Measurements from ENCODE around the gene RXFP4. TPM values are rescaled to one million over a fixed set of nuclear protein-coding genes. Genes with fewer than 3 reads are reported as not detected.

RXFP4 gene
- total RNA-seq, 2 experiments from 2014 or later, result 0.34 TPM; not detected in 1

- no peak for TF ChIP-seq CTCF (conservative IDR thresholded peaks at IDR 0.05; ENCODE audit: low read length)
- TF ChIP-seq EZH2phosphoT487 (IDR thresholded peaks at IDR 0.05; ENCODE audit: borderline replicate concordance, low read depth, low read length), result no peak
- ChIA-PET POLR2A (interaction anchor here (1.3 to 4.2 kb wide), 6 partner anchors 8 to 42 kb away, joined by 3 to 34 read pairs (median 11); partner anchors contain the start of gene KHDC4), CTCF (ENCODE audit: unreplicated experiment) (interaction anchor here (1.0 to 1.3 kb wide), 4 partner anchors 8 to 29 kb away, joined by 3 to 4 read pairs (median 4); no protein-coding TSS in a partner anchor)
- Histone ChIP-seq H3K27ac (ENCODE audit: low read depth, low read length, poor library complexity, severe bottlenecking) (peak overlapping the region; percentile 94), H3K4me1 (ENCODE audit: insufficient read depth, low read length, poor library complexity, severe bottlenecking) (peaks cover 68% of the 10 kb centered on the region), H3K4me3 (ENCODE audit: low read depth, low read length, poor library complexity, severe bottlenecking) (peak overlapping the region; percentile 85), H3K9me3 (ENCODE audit: low read length) (no peaks in the 10 kb centered on the region), H3K36me3 (ENCODE audit: insufficient read depth, low read length) (peaks cover 48% of the 10 kb centered on the region), H2AFZ (ENCODE audit: low read length) (no peak overlapping the region), H4K20me1 (ENCODE audit: insufficient read depth, low read length) (peaks cover 29% of the 10 kb centered on the region), H3K4me2 (ENCODE audit: low read length) (peak overlapping the region; percentile 94), H3K79me2 (ENCODE audit: insufficient read depth, low read depth, low read length) (peaks cover 96% of the 10 kb centered on the region), H3K9me2 (ENCODE audit: insufficient read depth, low read length) (no peaks in the 10 kb centered on the region)
- intact Hi-C loops (cut with micrococcal nuclease; ENCODE audit: unreplicated experiment), result no loop called here
- DNase-seq (ENCODE audit: low spot score), result no peak
- no TSS peak for BruUV-seq (replicated peaks)
These were observed 34.8 kb downstream of the RXFP4 start for GRCh38 chr1:155976062-155976912.

GRCh38 chr1:155976913-155977689 lies 35.7 kb downstream of the RXFP4 start:
- H4K20me1 ChIP-seq (ENCODE audit: insufficient read depth, low read length), result peaks cover 29% of the 10 kb centered on the region
- ChIA-PET CTCF (ENCODE audit: unreplicated experiment) (interaction anchor here (1.2 to 1.6 kb wide), 4 partner anchors 9 to 33 kb away, joined by 3 to 8 read pairs (median 4); no protein-coding TSS in a partner anchor), POLR2A (interaction anchor here (0.9 to 4.2 kb wide), 9 partner anchors 9 to 179 kb away, joined by 3 to 34 read pairs (median 8); partner anchors contain the start of gene KHDC4)
- peaks cover 45% of the 10 kb centered on the region for H3K36me3 ChIP-seq (ENCODE audit: insufficient read depth, low read length)
- H3K9me2 ChIP-seq (ENCODE audit: insufficient read depth, low read length), result no peaks in the 10 kb centered on the region
- peak overlapping the region; percentile 94 for H3K27ac ChIP-seq (ENCODE audit: low read depth, low read length, poor library complexity, severe bottlenecking)
- H3K79me2 ChIP-seq (ENCODE audit: insufficient read depth, low read depth, low read length), result peaks cover 95% of the 10 kb centered on the region
- intact Hi-C loops (cut with micrococcal nuclease; ENCODE audit: unreplicated experiment), result no loop called here
- peaks cover 68% of the 10 kb centered on the region for H3K4me1 ChIP-seq (ENCODE audit: insufficient read depth, low read length, poor library complexity, severe bottlenecking)
- TF ChIP-seq EZH2phosphoT487 (IDR thresholded peaks at IDR 0.05; ENCODE audit: borderline replicate concordance, low read depth, low read length) (no peak), CTCF (conservative IDR thresholded peaks at IDR 0.05; ENCODE audit: low read length) (no peak)
- BruUV-seq (replicated peaks), result TSS peak; percentile 47
- H3K4me3 ChIP-seq (ENCODE audit: low read depth, low read length, poor library complexity, severe bottlenecking), result peak overlapping the region; percentile 85
- no peak overlapping the region for H2AFZ ChIP-seq (ENCODE audit: low read length)
- DNase-seq (ENCODE audit: low spot score), result no peak
- no peaks in the 10 kb centered on the region for H3K9me3 ChIP-seq (ENCODE audit: low read length)
- H3K4me2 ChIP-seq (ENCODE audit: low read length), result peak overlapping the region; percentile 94

Measured in OCI-LY7 (cell line).